ENCODE data around the gene AQP12B.
"Not testable (repeated sequence)": the region's sequence is repeated elsewhere in the genome, so short reads cannot be mapped to it uniquely, and the experiment has no call there.

Gene AQP12B

DNA sequence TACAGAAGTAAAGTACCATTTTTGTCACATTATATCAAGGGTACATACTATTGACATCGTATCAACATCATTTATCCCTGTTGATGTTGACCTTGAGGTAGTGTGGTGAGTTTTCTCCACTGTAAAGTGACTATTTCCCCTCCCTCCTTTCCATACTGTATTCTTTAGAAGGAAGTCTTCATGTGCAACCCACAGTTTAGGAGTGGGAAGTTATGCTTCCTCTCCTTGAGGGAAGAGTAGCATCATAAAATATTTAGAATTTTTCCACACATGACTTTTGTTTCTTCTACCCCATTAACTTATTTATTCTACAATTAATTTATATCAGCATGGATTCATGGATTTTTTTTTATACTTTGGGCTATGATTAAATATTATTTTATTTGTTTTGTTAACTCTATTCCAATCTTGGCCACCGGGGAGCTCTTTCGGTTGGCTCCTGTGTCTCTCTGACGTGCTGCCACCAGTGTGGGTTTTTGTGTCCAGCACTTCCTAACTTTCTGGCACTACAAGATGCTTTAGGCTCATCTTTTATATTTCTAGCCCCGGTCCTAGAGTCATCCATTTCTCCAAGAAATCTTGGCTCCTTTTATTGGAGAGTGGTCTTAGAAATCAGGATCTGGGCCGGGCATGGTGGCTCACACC is 19.0 kb downstream of the AQP12B start:
- TF ChIP-seq, protein P1, sequence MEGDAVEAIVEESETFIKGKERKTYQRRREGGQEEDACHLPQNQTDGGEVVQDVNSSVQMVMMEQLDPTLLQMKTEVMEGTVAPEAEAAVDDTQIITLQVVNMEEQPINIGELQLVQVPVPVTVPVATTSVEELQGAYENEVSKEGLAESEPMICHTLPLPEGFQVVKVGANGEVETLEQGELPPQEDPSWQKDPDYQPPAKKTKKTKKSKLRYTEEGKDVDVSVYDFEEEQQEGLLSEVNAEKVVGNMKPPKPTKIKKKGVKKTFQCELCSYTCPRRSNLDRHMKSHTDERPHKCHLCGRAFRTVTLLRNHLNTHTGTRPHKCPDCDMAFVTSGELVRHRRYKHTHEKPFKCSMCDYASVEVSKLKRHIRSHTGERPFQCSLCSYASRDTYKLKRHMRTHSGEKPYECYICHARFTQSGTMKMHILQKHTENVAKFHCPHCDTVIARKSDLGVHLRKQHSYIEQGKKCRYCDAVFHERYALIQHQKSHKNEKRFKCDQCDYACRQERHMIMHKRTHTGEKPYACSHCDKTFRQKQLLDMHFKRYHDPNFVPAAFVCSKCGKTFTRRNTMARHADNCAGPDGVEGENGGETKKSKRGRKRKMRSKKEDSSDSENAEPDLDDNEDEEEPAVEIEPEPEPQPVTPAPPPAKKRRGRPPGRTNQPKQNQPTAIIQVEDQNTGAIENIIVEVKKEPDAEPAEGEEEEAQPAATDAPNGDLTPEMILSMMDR (conservative IDR thresholded peaks at IDR 0.05; ENCODE audit: low read depth, low read length): no peak
- no peaks in the 10 kb centered on the region for H3K79me2 ChIP-seq (ENCODE audit: insufficient read depth, low read depth)
- H3K4me1 ChIP-seq (ENCODE audit: low read depth, poor library complexity, severe bottlenecking): no peaks in the 10 kb centered on the region
- H3K27ac ChIP-seq: no peak overlapping the region
- H3K4me2 ChIP-seq: no peak overlapping the region
- no peaks in the 10 kb centered on the region for H4K20me1 ChIP-seq (ENCODE audit: insufficient read depth)
- no peaks in the 10 kb centered on the region for H3K36me3 ChIP-seq (ENCODE audit: insufficient read depth)
- H3K9ac ChIP-seq: no peak overlapping the region
- no peak overlapping the region for H2AFZ ChIP-seq (ENCODE audit: low read depth)
- peaks cover 14% of the 10 kb centered on the region; the same call in 1 of the 2 replicates for H3K27me3 ChIP-seq (ENCODE audit: insufficient read depth, low read depth)
- no peak overlapping the region for H3K4me3 ChIP-seq (IDR thresholded peaks at IDR 0.05; ENCODE audit: insufficient read depth, low read depth, low read length)

DNA sequence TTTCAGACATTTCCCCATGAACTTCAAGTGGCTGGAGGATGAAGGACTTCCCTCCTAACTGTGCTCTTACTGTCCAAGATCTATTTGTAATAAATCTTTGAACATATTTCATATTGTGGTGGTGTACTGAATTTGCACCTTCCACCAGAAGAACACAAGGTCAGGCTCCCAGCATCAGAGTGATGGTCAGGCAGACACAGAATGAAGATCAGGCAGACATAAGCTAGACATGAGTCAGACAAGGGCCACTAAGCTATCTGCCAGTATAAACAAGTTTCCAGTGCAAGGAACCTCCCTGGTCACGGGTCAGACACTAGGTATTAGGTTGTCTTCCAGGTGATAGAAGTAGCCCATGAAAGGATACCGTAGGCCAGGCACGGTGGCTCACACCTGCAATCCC is 20.0 kb downstream of the AQP12B start:
- no peaks in the 10 kb centered on the region for H3K36me3 ChIP-seq (ENCODE audit: insufficient read depth)
- H2AFZ ChIP-seq (ENCODE audit: low read depth): no peak overlapping the region
- no peaks in the 10 kb centered on the region for H3K4me1 ChIP-seq (ENCODE audit: low read depth, poor library complexity, severe bottlenecking)
- H3K9ac ChIP-seq: no peak overlapping the region
- H3K79me2 ChIP-seq (ENCODE audit: insufficient read depth, low read depth): no peaks in the 10 kb centered on the region
- H4K20me1 ChIP-seq (ENCODE audit: insufficient read depth): no peaks in the 10 kb centered on the region
- TF ChIP-seq, protein P1 (conservative IDR thresholded peaks at IDR 0.05; ENCODE audit: low read depth, low read length): no peak
- H3K4me2 ChIP-seq: no peak overlapping the region
- peaks cover 17% of the 10 kb centered on the region; the same call in 1 of the 2 replicates for H3K27me3 ChIP-seq (ENCODE audit: insufficient read depth, low read depth)
- no peak overlapping the region for H3K4me3 ChIP-seq (IDR thresholded peaks at IDR 0.05; ENCODE audit: insufficient read depth, low read depth, low read length)
- no peak overlapping the region for H3K27ac ChIP-seq

DNA sequence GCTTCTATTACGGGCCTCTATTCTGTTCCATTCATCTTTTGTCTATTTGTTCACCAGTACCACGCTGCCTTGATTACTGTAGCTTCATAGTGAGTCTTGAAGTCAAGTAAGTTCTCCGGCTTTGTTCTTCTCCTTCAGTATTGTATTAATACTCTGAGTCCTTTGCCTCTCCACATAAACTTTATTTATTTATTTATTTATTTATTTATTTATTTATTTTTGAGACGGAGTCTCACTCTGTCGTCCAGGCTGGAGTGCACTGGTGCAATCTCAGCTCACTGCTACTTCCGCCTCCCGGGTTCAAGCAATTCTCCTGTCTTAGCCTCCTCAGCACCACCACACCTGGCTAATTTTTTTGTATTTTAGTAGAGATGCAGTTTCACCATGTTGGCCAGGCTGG is 22.8 kb downstream of the AQP12B start:
- H3K27me3 ChIP-seq (ENCODE audit: insufficient read depth, low read depth): peaks cover 22% of the 10 kb centered on the region; the same call in 1 of the 2 replicates
- not testable (repeated sequence) for H3K9ac ChIP-seq; H2AFZ ChIP-seq (ENCODE audit: low read depth); H4K20me1 ChIP-seq (ENCODE audit: insufficient read depth); H3K27ac ChIP-seq; H3K4me3 ChIP-seq (IDR thresholded peaks at IDR 0.05; ENCODE audit: insufficient read depth, low read depth, low read length); H3K36me3 ChIP-seq (ENCODE audit: insufficient read depth); H3K79me2 ChIP-seq (ENCODE audit: insufficient read depth, low read depth); H3K4me1 ChIP-seq (ENCODE audit: low read depth, poor library complexity, severe bottlenecking); H3K4me2 ChIP-seq

DNA sequence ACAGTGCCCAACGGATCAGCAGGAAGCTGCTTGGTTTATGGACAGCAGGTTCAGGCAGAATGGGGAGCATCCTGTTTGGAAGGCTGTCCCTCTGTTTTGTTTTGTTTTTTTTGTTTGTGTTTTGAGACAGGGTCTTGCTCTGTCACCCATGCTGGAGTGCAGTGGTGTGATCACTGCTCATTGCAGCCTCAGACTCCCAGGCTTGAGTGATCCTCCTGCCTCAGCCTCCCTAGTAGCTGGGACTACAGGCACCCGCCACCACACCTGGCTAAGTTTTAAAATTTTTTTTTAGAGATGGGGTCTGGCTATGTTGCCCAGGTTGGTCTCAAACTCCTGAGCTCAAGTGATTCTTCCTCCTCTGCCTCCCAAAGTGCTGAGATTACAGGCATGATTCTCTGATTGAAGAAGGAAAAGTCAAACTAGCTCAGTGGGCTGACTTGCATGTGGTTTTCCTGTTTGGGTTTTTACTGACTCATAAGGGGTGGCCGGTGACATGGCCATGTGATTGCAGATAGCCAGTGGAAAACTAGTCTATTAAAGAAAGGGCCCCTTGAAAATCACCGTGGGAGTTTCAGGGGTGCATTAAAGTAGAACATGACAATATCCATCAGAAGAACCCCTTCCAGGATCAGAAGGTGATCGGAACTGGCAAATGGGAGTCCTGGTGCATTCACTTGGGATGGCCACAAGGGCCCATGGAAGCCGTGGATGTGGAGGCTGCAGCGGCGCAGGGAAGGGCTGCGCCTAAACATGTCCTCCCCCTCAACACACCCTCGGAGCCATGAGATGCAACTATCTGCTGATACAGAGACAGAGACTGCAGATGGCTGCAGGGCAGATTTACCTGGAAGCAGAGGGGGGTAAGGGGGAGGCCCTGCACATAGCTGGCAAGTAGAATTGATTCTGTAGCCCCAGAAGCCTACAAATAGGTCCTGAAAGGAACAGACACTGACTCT is 26.5 kb downstream of the AQP12B start:
- Histone ChIP-seq H3K79me2 (ENCODE audit: insufficient read depth, low read depth) (no peaks in the 10 kb centered on the region), H3K27me3 (ENCODE audit: insufficient read depth, low read depth) (peaks cover 41% of the 10 kb centered on the region; the same call in 1 of the 2 replicates)

More for the DNA sequence above, 26.5 kb downstream of the AQP12B start:
- no peaks in the 10 kb centered on the region for H3K36me3 ChIP-seq (ENCODE audit: insufficient read depth)
- TF ChIP-seq, protein P1 (conservative IDR thresholded peaks at IDR 0.05; ENCODE audit: low read depth, low read length): no peak
- no peaks in the 10 kb centered on the region for H4K20me1 ChIP-seq (ENCODE audit: insufficient read depth)
- no peak overlapping the region for H2AFZ ChIP-seq (ENCODE audit: low read depth)
- H3K27ac ChIP-seq: no peak overlapping the region
- no peak overlapping the region for H3K9ac ChIP-seq
- H3K4me1 ChIP-seq (ENCODE audit: low read depth, poor library complexity, severe bottlenecking): no peaks in the 10 kb centered on the region
- H3K4me3 ChIP-seq (IDR thresholded peaks at IDR 0.05; ENCODE audit: insufficient read depth, low read depth, low read length): no peak overlapping the region
- H3K4me2 ChIP-seq: no peak overlapping the region

All from KMS-11 (cell line).